Transverse colon (tissue), 4 donors: ENCODE measurements around the gene TRPV3.

Source experiments
- EP300 ChIP-seq: sonication (generic); formaldehyde crosslinking; IDR thresholded peaks from one replicate; pipeline ENCODE4 v1.6.1; 2017; ENCODE audit warnings: antibody characterized with exemption, low read depth
- POLR2A ChIP-seq: fragments of 450-650 bp; IDR thresholded peaks from one replicate; pipeline ENCODE4 v1.6.1; 2016; ENCODE audit warnings: antibody characterized with exemption, mild to moderate bottlenecking, moderate library complexity
- POLR2AphosphoS5 ChIP-seq, 3 donors: sonication (generic); formaldehyde crosslinking; IDR thresholded peaks; one replicate each; pipeline ENCODE4 v1.6.1; 2016; ENCODE audit warnings: antibody characterized with exemption in 3 of 3
- TF ChIP-seq, protein P1 (sequence below), 5 experiments: fragments of 200-600 bp in 3 of 5; fragments of 450-650 bp in 2 of 5; sonication (generic) in 3 of 5; IDR thresholded peaks; 1 replicate in 2 of 5; 2 replicates in 3 of 5; pipeline ENCODE4 v1.5.1; 2016 to 2017; ENCODE audit warnings: antibody characterized with exemption in 5 of 5, inconsistent platforms in 3 of 5, mild to moderate bottlenecking in 2 of 5, moderate library complexity in 1 of 5

GRCh38 chr17:3590231-3590630 lies 32.6 kb upstream of the TRPV3 start:
- TF ChIP-seq, protein P1, sequence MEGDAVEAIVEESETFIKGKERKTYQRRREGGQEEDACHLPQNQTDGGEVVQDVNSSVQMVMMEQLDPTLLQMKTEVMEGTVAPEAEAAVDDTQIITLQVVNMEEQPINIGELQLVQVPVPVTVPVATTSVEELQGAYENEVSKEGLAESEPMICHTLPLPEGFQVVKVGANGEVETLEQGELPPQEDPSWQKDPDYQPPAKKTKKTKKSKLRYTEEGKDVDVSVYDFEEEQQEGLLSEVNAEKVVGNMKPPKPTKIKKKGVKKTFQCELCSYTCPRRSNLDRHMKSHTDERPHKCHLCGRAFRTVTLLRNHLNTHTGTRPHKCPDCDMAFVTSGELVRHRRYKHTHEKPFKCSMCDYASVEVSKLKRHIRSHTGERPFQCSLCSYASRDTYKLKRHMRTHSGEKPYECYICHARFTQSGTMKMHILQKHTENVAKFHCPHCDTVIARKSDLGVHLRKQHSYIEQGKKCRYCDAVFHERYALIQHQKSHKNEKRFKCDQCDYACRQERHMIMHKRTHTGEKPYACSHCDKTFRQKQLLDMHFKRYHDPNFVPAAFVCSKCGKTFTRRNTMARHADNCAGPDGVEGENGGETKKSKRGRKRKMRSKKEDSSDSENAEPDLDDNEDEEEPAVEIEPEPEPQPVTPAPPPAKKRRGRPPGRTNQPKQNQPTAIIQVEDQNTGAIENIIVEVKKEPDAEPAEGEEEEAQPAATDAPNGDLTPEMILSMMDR (IDR thresholded peaks at IDR 0.05) = no peak
- TF ChIP-seq POLR2AphosphoS5 (IDR thresholded peaks at IDR 0.05) (no peak), EP300 (no peak), POLR2A (no peak)
